COLO668 (cell line): ENCODE results near the gene MEG3.

Experiments used
- DNase-seq: peaks from one replicate; lab custom pipeline; 2025; ENCODE audit not compliant: unreplicated experiment; lab: John Stamatoyannopoulos, UW

MEG3 gene

DNA sequence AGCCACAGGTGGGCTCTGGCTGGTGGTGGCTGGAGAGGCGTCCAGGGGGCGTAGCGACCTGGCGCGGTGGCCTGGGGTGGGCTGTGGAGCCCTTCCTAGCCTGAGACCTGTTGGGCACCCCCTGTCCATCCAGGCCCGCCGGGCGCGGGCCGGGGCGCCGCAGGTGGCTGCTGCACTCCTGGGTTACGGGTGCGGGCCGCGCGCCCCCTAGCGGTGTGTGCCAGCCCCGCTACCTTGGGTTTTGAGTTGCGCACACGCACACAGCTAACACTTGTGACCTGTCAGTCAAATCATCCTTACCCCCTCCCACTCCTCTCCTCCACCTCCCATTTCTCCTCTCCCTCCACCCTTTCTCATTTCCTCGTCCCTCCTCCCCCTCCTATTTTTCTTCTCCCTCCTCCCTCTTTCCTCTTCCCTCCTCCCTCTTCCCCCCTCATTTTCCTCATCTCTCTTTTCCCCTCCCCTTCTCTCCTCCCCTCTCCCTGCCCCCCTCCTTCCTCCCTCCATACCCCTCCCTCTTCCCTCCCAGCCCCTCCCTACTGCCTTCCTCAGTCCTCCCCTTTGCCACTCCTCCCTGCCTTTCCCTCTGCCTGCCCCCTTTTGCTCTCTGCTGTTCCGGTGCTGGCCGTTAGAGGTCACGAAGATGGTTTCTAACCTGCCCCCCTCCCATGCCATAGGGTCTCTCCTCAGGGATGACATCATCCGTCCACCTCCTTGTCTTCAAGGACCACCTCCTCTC is 2.3 kb downstream of the MEG3 start:
- no peak for DNase-seq

DNA sequence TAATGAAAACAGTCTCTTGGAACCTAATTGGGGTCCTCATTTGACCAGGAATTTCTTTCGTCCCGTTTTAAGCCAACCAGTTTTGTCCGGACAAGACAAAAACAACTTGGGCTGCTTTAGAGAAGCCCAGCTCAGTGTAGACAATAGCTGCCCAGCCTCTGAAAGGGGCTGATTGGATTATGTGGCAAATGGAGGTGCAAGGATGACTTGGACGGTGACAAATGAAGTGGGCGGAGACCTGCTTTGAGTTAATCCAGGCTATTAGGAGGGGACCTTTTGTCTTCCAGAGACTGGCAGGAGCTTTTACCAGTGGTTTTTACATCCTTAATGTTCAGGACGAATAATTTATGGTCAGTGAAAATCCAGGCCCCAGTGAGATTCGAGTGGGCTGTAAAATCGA is 4.8 kb downstream of the MEG3 start:
- DNase-seq = no peak

DNA sequence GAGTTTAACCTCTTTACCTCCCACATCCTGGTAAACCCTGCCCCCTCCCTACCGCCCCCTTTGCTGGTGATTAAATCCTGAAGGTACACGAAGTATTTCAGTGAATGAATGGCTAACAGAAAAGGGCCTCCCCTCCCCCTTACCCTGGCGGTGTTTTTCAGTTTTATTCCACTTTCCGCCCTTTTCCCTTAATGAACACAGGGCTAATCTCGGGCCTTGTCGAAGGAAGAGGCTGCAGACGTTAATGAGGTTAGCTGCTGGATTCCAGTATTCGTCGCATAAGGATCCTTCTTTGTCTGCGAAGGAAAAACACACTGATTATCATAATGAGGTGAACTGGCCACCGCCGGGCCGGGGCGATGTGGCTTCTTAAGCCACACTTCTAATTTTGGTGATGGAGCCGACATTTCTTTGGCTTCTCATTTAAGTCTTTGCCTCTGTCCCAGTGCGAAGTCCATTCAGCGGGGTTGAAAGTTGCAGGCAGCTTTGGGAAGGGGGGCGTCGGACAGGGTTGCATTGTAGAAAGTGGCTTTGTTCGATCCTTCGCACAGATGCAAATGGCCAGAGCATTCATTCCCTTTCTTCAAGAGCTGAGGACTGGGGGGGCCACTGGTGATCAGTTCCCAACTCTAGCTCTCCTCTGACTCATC is 6.5 kb downstream of the MEG3 start:
- no peak for DNase-seq

DNA sequence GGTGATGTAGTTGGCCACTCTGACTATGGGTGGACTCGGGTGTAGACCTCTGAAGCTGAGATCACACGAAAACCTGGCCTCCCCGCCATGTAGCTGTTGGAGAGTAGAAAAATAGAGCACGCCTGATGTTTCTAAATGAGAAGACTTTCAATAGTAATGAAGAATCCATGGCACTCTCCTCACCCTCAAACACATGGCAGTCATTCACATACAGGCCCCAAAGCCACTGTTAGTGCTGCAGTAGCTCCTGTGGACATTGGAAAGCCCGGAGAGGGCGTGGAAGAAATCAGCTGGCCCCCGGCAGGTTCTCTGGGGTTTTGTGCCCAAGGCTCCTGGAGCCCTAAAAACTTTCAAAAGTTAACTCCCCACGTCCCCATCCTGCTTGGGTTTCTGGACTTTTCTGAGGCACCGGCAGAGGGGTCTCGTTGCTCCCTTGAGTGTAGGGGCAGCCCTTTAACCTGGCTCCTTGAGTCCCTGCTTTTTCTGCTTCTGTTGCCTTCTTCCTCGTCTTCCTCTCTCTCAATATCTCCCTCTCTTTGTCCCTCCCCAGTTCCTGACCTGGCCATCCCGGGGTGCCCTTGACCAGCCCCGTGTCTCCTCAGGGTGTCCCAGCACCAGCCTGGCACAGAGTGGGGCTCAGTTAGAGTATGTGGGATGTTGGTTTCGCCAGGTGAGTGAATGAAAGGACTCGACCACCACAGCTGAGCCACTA is 8.3 kb downstream of the MEG3 start:
- DNase-seq = no peak

DNA sequence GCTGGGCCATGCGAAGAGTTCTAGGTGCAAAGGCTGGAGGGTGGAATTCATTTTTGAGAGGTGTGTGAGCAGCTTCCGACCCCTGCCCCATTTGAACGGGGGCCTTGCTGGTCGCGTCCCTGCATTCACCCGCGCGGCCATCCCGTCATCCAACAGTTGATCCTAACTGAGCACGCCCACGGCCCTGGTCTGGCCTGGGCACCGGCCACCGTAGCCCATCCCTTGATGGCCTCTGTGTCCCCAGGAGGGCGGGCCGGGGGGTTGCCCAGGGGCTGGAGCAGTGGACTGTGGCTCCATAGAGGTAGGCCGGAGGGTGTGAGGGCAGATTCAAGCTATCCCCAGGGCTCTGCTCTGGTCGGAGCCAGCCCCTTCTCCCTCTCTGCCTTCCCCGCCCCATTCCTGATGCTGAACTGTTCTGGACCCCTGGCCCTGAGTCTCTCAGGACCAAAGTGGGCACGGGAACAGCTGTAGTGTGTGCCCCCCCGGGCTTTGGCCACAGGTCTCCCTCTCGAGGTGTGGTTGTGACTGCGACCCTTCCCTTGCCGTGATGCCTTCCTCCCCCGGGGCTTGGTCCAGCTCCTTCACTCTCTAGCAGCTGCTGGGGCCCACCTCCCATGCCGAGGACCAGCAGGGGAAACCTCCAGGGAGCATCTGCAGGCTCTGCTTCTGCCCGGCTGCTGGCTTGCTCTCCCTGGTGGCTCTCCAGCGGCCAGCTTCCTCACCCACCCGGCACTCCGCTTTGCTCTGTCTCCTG is 9.1 kb downstream of the MEG3 start:
- no peak for DNase-seq

DNA sequence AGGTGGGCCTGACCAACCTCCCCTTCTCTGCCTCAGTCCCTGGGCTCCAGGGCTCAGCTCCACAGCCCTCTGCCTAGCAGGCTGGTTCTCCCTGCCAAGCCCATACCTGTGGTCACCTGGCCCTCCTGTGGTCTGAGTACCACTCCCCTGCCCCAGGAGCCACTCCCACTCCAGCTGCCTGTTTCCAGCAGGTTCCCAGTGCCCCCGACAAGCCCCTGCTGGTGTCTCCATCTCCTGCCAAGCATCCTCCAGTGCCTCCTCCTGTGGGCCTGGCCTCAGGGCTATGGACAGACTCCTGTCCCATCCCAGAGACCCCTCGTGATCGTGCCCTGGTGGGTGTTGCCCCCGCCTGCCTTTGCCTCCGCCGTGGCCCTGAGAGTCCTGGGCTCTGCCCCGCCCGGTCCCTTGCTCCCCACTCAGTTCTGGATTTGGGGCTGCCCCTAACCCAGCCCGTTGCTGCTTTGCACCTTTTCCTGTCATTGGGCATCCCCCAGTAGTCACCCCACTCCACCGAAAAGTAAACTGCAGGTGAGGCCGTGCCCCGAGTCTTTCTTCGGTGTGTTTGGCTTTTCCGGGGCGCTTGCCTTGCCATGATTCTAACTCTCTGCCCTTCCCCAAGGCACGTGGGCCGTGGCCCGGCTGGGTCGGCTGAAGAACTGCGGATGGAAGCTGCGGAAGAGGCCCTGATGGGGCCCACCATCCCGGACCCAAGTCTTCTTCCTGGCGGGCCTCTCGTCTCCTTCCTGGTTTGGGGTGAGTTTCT is 9.8 kb downstream of the MEG3 start:
- no peak for DNase-seq

DNA sequence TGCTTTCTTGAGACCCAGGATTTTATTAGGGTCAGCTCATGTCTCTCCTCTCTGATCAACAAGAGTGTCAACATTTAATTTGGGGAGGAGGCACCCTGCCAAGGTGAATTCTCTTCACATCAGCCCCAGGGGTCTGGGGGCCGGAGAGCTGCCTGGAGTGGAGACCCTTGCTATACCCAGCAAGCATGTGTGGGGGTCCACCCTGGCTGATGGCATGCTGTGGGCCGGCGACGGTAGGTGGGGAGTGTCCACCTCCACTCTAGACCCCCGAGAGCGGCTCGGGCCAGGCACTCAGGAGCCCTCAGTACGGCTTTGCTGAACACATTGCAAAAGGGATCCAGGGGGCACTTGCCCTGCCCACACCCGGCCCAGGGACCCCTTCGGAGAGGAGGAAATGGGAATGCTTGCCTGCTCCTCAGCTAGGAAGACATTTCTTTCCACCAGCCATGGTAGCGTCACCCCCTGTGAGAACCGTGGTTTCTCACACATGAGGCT is 10.4 kb downstream of the MEG3 start:
- DNase-seq = no peak

DNA sequence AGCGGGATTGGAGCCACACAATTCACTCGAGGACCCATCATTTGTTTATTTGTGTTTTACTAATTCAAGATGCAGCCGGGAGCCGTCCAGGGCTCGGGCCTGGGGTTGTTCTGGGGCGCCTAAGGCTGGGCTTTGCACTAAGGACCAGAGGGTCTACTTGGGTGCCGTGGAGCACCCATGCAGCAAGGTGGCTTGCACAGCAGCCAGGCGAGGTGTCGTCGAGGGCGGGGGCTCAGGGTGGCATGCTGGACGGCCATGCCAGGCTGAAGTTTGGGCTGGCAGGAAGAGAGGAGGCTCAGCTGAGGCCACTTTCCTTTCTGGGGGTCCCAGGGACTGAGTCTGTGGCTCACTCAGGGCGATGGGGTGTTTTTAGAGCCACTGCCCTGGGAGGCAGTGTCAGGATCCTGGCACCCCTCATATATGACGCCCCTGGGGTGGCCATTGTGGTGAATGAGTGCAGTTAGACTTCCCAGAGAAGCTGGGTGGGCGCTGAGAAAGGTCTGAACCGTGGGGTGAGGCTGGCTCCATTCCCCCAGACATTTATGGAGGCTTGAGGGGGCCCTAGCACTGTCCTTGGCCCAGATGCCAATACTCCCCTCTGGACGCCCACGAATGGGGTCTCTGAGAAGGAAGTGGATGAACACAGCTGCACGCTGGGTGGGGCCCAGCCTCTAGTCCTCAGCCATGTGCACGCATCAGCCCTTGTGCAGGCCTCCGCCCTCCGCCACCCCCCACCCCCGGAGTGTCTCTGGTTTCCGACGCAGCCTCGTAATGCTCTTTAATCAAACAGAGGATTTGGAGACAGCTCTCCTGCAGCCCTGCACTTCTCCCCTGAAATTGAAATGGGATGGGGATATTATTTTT is 11.3 kb downstream of the MEG3 start:
- DNase-seq = no peak

DNA sequence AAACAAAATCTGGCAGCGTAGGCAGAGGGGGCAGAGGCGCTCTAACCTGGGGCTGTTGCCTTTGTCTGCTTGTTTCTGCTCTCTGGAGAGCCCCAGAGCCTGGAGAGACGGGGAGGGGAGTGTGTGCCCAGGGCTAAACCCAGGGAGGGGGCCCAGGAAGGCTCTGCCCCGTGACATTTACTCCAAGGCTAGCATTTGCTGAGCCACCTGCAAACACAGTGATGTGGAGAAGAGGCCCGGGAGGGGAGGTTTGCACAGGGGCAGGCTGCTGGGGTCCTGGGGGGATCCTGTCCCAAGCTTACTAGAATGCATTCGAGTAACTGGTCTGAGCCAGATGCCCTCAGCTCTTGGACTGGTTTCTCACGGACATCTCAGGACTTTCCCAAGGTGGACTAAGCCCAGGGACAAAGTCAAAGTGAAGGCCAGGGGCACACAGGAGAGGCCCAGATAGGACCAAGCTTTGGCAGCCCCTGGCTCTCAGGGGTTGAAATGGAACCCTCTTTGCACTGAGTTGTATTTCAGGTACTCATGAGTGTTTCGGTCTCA is 12.0 kb downstream of the MEG3 start:
- no peak for DNase-seq

DNA sequence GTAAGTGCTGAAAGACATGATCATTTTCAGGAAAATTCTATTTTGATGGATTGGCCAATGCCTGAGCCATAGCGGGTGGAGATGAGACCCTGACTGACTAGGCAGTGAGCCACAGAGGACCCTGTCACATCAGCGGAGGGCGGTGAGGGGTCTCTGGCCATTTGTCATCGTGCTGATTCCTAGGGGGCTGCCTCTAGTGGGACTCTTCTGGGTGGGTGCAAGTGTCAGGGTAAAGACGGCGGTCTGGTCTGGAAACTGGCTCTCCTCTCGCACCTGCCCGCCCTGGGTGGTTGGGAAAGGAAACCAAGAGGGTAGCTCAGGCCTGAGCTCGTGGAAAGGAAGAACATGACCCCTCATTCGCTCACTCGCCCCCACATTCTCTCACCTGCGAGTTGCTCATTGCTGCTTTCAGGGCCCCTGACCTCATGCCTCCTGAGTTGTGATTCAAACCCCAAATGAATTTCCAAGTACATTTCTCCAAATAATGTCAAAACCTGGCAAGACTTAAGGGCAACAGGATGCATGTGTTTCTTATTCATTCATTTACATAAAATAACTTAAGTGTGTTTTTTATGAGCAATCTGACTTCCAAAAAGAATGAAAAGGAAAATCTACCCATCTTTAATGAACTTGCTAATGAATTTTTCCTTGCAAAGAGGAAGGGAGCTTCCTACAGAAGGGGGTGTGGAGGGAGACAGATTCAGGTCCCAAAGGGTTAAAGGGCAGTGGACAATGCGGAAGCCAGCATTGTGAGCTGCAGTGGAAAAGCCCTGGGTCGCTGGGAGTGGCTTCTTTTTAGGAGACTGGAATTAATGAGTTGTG is 12.8 kb downstream of the MEG3 start:
- no peak for DNase-seq

DNA sequence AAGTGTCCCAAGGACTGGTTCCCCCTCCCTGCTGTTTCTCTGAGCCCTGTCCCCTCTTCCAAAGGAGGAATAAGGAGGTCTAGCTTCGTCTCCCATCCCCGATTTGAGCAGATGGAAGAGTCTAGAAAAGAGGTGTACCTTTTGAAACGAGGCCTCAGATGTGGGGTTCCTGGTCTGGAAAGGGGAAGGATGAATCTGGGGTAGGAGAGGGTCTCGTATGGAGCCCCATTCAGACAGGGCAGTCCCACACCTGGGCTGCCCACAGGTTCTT is 13.3 kb downstream of the MEG3 start:
- DNase-seq = no peak

DNA sequence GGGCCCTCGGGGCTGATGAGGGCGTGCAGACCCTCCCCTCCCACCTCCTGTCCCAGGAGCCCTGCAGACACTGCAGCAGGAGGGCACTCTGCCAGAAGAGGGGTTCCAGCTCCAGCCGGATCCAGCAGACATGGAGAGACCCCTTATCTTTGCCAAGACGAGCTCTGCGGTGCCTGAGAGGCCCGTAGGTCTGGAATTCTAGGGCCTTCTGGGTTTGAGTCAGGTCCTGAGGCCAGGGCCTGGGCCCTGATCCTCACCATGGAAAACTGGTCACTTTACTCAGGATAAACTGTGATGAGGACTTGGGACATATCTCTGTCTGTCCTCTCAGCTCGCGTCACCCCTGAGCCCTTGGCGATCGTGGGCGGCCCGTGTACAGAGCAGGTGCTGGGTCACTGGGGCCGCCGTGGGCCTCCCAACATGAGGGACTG is 13.8 kb downstream of the MEG3 start:
- no peak for DNase-seq

DNA sequence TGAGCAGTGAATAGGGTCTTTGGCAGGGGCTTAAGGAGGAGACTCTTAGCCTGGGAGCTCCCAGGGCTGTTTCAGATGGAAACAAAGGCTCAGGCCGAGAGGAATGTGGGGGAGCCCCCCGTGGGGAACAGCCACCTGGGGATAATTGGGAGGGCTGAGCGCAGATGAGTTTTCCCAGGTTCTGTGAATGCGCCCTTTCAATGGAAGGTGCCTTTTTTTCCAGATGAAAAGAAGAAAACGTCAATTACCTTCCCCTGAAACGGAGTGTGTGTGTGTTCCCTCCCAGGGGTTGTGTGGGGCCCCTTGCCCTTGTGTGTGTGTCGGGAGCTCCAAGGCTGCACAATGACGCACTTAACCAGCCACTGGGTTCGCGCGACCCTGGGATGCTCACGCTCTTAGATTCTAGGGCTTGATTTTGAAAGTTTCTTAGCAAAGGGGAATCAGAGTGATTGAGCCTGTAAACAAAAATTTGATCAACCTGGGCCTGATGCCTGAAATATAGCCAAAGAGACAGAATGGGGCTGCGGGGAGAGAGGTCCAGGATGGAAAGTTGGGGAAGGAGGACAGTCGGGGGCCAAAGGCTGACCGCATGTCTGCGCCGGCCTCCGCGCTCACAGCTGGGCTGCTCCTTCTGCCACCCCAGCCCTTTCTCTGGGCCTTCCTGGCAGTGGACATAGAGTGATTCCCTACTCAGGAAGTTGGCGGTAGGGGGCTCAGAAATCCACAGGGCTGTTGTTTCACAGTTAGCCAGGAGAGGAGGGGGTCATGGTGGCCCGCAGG is 14.6 kb downstream of the MEG3 start:
- no peak for DNase-seq

DNA sequence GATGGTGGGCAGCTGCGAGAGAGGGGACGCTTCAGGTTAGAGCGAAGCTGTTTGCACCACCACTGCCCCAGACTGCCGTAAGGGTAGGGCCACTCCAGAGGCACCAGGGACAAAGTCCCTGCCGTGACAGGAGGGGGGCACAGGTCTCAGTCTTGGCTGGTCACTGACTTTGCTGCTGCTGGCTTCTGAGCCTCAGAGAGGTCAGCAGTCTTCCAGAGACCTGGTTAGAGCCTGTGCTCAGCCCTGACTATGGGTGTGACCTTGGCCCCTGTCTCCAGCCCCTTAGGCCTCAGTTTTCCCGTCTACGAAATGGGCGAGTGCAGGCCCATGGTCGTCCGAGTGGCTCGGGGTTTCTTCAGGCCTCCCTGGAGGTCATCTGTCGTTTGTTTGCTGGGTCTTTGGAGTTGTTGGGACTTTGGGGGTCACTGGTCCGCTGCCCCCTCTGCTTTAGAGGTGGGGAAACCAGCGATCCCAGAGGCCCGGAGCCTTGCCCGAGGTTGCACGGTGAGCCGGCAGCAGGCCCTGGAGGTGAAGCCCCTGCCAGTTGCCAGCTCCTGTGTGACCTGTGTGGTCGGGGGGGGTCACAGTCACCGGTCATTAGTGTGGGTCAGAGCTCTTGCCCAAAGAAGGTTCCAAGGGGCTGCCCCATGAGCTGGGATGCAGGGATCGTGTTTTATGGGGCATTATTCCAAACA is 15.3 kb downstream of the MEG3 start:
- DNase-seq = no peak

DNA sequence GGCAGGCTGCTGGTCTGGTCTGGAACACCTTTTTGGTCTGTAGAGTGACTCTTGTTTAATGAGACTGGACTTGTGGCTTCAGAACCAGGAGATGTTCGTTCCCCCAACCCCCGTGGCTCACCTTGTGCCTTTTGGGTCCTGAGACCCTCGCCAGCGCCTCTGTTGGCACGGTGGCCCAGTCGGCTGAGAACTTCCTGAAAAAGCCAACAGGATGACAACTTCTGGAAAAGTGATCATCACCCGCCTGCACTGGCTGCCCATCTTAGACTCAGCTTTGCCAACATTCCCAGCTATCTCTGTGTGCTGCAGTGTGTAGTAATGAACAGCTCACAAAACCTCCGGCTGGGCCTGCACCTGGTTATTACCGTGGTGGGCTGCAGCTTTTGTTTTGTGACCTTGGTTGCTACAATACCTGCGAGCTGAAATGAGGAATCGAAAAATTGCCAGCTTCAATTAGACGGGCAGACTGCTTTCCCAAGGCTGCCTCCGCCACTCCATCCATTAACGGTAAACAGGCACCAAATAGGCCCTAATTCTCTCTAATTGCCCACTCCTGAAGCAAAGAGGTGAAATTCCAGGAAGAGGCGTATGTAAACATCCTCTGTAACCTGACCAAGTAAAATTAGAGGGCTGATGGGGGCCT is 16.0 kb downstream of the MEG3 start:
- DNase-seq = no peak

DNA sequence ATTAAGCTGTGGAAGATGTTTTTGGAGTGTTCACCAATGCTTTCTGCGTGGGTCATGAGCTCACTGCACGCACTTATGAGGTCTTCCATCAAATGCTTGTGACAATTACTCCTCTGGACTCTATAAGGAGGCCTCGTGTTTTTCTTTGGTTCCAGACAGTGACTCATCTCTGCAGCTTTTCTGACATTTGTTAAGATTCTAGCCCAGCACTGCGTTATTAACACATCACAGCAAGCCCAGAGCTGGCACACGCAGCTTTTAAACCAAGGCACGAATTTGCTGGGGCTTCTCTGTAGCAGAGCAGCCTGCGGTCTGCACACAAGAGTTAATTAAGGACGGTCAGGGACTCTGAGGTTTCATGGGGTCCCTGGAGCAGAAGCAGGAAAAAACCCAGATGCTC is 16.9 kb downstream of the MEG3 start:
- no peak for DNase-seq

DNA sequence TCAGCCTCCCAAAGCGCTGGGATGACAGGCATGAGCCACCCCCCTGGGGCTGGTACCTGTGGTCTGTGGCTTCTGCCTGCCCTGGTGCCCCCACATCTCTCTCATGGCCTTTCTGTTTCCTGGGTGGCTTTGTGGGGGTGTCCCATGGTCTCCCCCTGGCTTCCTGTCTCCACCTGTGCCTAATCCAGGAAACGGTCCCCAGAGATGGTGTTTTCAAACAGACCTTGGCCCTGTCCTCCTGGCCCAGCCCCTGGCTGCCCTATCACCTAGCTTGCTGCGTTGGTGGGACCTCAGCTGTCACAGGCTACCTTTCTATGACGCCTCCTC is 18.1 kb downstream of the MEG3 start:
- DNase-seq = no peak
